ENCODE data around the gene OGFOD1. TPM values are rescaled to one million over a fixed set of nuclear protein-coding genes. Genes with fewer than 3 reads are reported as not detected.

Gene OGFOD1
- polyA plus RNA-seq, 3 donors, result 8.2 to 37.9 (median 23.4) TPM

DNA sequence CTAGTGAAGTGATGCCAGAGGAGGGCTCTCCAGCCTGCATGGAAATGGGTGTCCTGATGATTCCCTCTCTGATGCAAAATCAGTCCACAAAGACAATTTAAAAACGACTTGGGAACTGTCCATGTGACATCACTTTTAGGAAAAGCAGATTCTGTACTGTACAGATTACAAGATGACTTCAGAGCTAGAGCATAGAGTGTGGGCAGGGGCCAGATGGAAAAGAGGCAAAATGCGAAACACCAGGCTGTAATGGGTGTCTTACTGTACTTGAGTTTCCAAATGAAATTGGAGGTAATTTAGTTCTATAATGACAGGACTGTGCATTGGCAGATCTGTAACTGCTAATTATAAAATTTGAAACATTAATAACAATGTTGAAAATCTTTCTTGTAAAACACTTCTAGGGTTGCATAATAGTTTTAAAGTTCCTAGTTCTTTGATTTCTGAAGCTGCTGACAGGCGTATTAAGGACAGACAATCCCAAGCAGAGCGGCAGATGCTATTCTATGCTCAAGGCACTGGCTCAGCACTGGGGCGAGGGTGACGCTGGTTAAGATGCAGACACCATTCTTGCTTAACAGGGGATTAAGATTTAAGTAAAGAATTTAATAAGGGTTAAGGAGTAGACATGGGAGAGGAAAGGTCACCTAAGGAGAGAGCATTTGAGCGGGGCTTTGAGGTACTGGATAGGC is 29.6 kb downstream of the OGFOD1 start:
- Histone ChIP-seq H3K36me3 (replicated peaks in 1 of 2; ENCODE audit: control insufficient read depth in 1 of 2, insufficient read depth in 2 of 2, low read length in 2 of 2) (peaks cover 60 to 90% of the 10 kb centered on the region in 2 donors), H3K9me3 (replicated peaks in 1 of 2; ENCODE audit: control insufficient read depth in 1 of 2, insufficient read depth in 1 of 2, low read length in 2 of 2) (no peaks in the 10 kb centered on the region), H4K20me1 (ENCODE audit: insufficient read depth, low read length) (no peaks in the 10 kb centered on the region), H3K27me3 (ENCODE audit: control insufficient read depth in 2 of 2, insufficient read depth in 2 of 2, low read length in 2 of 2) (no peaks in the 10 kb centered on the region), H3K9ac (ENCODE audit: insufficient read depth, low read length, poor library complexity, severe bottlenecking) (no peak overlapping the region), H2AFZ (ENCODE audit: insufficient read depth, low read depth, low read length, poor library complexity, severe bottlenecking) (no peak overlapping the region), H3K4me3 (replicated peaks in 1 of 3; ENCODE audit: low read depth in 2 of 3, low read length in 3 of 3) (no peak overlapping the region), H3K79me2 (ENCODE audit: insufficient read depth, low read length) (no peaks in the 10 kb centered on the region), H3K4me2 (replicated peaks; ENCODE audit: extremely low read depth, low read length, poor library complexity, severe bottlenecking) (no peak overlapping the region), H3K27ac (ENCODE audit: low read depth in 1 of 2, low read length in 2 of 2) (no peak overlapping the region), H3K4me1 (ENCODE audit: control insufficient read depth in 1 of 2, insufficient read depth in 2 of 2, low read length in 2 of 2) (no peaks in the 10 kb centered on the region)
- TF ChIP-seq, protein P1, sequence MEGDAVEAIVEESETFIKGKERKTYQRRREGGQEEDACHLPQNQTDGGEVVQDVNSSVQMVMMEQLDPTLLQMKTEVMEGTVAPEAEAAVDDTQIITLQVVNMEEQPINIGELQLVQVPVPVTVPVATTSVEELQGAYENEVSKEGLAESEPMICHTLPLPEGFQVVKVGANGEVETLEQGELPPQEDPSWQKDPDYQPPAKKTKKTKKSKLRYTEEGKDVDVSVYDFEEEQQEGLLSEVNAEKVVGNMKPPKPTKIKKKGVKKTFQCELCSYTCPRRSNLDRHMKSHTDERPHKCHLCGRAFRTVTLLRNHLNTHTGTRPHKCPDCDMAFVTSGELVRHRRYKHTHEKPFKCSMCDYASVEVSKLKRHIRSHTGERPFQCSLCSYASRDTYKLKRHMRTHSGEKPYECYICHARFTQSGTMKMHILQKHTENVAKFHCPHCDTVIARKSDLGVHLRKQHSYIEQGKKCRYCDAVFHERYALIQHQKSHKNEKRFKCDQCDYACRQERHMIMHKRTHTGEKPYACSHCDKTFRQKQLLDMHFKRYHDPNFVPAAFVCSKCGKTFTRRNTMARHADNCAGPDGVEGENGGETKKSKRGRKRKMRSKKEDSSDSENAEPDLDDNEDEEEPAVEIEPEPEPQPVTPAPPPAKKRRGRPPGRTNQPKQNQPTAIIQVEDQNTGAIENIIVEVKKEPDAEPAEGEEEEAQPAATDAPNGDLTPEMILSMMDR (IDR thresholded peaks at IDR 0.05), result no peak
- H3K4me1 Mint-ChIP-seq, result peaks cover 2% of the 10 kb centered on the region
- H3K36me3 Mint-ChIP-seq, result peaks cover 60 to 67% of the 10 kb centered on the region in 2 donors
- no peak for DNase-seq
- 85% methylated on average over 3 of the region's 7 CpGs for WGBS (ENCODE audit: insufficient coverage)
- no peak overlapping the region for H3K27ac Mint-ChIP-seq
- intact Hi-C loops (cut with micrococcal nuclease), result no loop called here
- H3K4me3 Mint-ChIP-seq, result no peak overlapping the region
- peaks cover 0 to 1% (median 0%) of the 10 kb centered on the region in 3 donors for H3K27me3 Mint-ChIP-seq (ENCODE audit: low read depth in 3 of 3)
- H3K9me3 Mint-ChIP-seq, result peaks cover 0 to 4% (median 4%) of the 10 kb centered on the region in 7 donors

DNA sequence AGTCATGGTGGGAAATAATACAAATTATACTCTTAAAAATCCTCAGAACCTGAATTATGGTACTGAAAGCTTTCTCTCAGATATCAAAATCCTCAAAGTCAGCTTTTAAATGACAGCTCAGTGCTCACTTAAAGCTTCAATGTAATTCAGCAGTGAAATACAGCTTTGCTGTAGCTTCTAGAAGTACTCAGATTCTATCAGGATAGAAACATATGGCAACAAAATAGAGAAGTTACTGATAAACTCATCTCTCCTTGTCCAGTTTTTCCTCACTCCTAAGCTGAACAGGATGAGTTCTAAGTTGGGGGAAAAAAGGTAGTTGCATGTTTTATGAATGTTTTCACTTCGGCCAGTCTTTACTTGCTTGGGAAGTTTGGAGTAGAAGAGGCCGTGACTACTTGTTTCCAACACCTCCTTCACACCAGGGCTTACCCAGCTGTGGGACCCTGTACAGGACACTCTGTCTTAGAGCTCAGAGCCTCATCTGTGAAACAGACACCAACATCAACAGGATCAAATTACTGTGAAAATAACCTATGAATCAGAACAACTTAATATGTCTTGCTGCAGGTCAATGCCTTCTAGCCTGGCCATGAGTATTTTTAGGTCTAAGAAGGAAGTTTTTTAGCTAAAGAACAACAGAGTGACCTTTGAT is 30.2 kb downstream of the OGFOD1 start:
- H2AFZ ChIP-seq (ENCODE audit: insufficient read depth, low read depth, low read length, poor library complexity, severe bottlenecking), result no peak overlapping the region
- no peak for DNase-seq
- no peaks in the 10 kb centered on the region for H4K20me1 ChIP-seq (ENCODE audit: insufficient read depth, low read length)
- Mint-ChIP-seq H3K4me3 (no peak overlapping the region), H3K4me1 (peaks cover 2% of the 10 kb centered on the region), H3K27me3 (ENCODE audit: low read depth in 3 of 3) (peaks cover 0 to 1% (median 0%) of the 10 kb centered on the region in 3 donors), H3K9me3 (peaks cover 0 to 4% (median 4%) of the 10 kb centered on the region in 7 donors), H3K27ac (peak overlapping the region in 1 of 7 donors; percentile 30), H3K36me3 (peaks cover 58 to 63% of the 10 kb centered on the region in 2 donors)
- H3K4me1 ChIP-seq (ENCODE audit: control insufficient read depth in 1 of 2, insufficient read depth in 2 of 2, low read length in 2 of 2), result no peaks in the 10 kb centered on the region
- TF ChIP-seq, protein P1 (IDR thresholded peaks at IDR 0.05), result no peak
- H3K36me3 ChIP-seq (replicated peaks in 1 of 2; ENCODE audit: control insufficient read depth in 1 of 2, insufficient read depth in 2 of 2, low read length in 2 of 2), result peaks cover 58 to 88% of the 10 kb centered on the region in 2 donors
- H3K9me3 ChIP-seq (replicated peaks in 1 of 2; ENCODE audit: control insufficient read depth in 1 of 2, insufficient read depth in 1 of 2, low read length in 2 of 2), result no peaks in the 10 kb centered on the region
- intact Hi-C loops (cut with micrococcal nuclease), result no loop called here
- no peaks in the 10 kb centered on the region for H3K27me3 ChIP-seq (ENCODE audit: control insufficient read depth in 2 of 2, insufficient read depth in 2 of 2, low read length in 2 of 2)
- no peak overlapping the region for H3K9ac ChIP-seq (ENCODE audit: insufficient read depth, low read length, poor library complexity, severe bottlenecking)
- H3K79me2 ChIP-seq (ENCODE audit: insufficient read depth, low read length), result no peaks in the 10 kb centered on the region
- WGBS (ENCODE audit: insufficient coverage), result no CpG with 5 or more reads among the region's 2 CpGs
- no peak overlapping the region for H3K27ac ChIP-seq (ENCODE audit: low read depth in 1 of 2, low read length in 2 of 2)
- H3K4me2 ChIP-seq (replicated peaks; ENCODE audit: extremely low read depth, low read length, poor library complexity, severe bottlenecking), result no peak overlapping the region
- no peak overlapping the region for H3K4me3 ChIP-seq (replicated peaks in 1 of 3; ENCODE audit: low read depth in 2 of 3, low read length in 3 of 3)

Measured in CD14-positive monocyte (primary cell).